DOHH2 (cell line): Measurements from ENCODE around the gene CPED1.

Source experiments
- H3F3A ChIP-seq: fragments of 200-600 bp; sonication (generic), shearing (Covaris generic); 2 replicates; pipeline ENCODE4 v1.6.0; 2016; ENCODE audit warnings: antibody characterized with exemption, mild to moderate bottlenecking; ENCODE audit not compliant: control insufficient read depth, insufficient read depth
- H3K27ac ChIP-seq: fragments of 200-600 bp; sonication (generic); 2 replicates; pipeline ENCODE4 v1.5.1; 2014; ENCODE audit warnings: low read depth, mild to moderate bottlenecking, low read length, moderate library complexity
- H3K27me3 ChIP-seq: fragments of 200-600 bp; sonication (generic); 2 replicates; pipeline ENCODE4 v1.6.1; 2014; ENCODE audit warnings: mild to moderate bottlenecking, low read length, mixed read lengths; ENCODE audit not compliant: control insufficient read depth
- H3K36me3 ChIP-seq: fragments of 200-600 bp; sonication (generic); 2 replicates; pipeline ENCODE4 v1.6.1; 2014; ENCODE audit warnings: mild to moderate bottlenecking, low read length, moderate library complexity, mixed read lengths; ENCODE audit not compliant: control insufficient read depth
- H3K4me1 ChIP-seq: fragments of 200-600 bp; sonication (generic); 2 replicates; pipeline ENCODE4 v1.6.1; 2014; ENCODE audit warnings: mild to moderate bottlenecking, low read length, mixed read lengths; ENCODE audit not compliant: control insufficient read depth
- H3K4me2 ChIP-seq: fragments of 200-600 bp; sonication (generic); 2 replicates; pipeline ENCODE4 v1.6.0; 2014; ENCODE audit warnings: mild to moderate bottlenecking, low read length, moderate library complexity
- H3K4me3 ChIP-seq: fragments of 200-600 bp; sonication (generic); 2 replicates; pipeline ENCODE4 v1.5.1; 2014; ENCODE audit warnings: mild to moderate bottlenecking, low read length, mixed read lengths
- H3K79me2 ChIP-seq: fragments of 200-600 bp; sonication (generic); 2 replicates; pipeline ENCODE4 v1.6.1; 2014; ENCODE audit warnings: mild to moderate bottlenecking, low read length, mixed read lengths; ENCODE audit not compliant: control insufficient read depth
- H3K9me2 ChIP-seq: fragments of 200-600 bp; sonication (generic); replicated peaks from 2 replicates; pipeline ENCODE4 v1.6.1; 2014; ENCODE audit warnings: mild to moderate bottlenecking, low read length, mixed read lengths; ENCODE audit not compliant: control insufficient read depth
- H3K9me3 ChIP-seq: fragments of 200-600 bp; sonication (generic); 2 replicates; pipeline ENCODE4 v1.6.1; 2014; ENCODE audit warnings: antibody characterized with exemption, low read length, mixed read lengths; ENCODE audit not compliant: control insufficient read depth, insufficient read depth
- H4K20me1 ChIP-seq: fragments of 200-600 bp; sonication (generic); 2 replicates; pipeline ENCODE4 v1.6.0; 2014; ENCODE audit warnings: low read depth, mild to moderate bottlenecking, antibody characterized with exemption, low read length, moderate library complexity; ENCODE audit not compliant: control insufficient read depth, insufficient read depth
- CTCF ChIP-seq: fragments of 200-600 bp; sonication (generic); IDR thresholded peaks from one replicate; pipeline ENCODE4 v1.5.1; 2014; ENCODE audit warnings: antibody characterized with exemption, mild to moderate bottlenecking, low read depth, low read length; ENCODE audit not compliant: poor library complexity, severe bottlenecking
- EZH2phosphoT487 ChIP-seq: fragments of 200-600 bp; sonication (generic); IDR thresholded peaks from 2 replicates; pipeline ENCODE4 v1.6.1; 2017; ENCODE audit warnings: borderline replicate concordance, mild to moderate bottlenecking, antibody characterized with exemption, low read length, moderate library complexity, mixed read lengths

Gene CPED1

DNA sequence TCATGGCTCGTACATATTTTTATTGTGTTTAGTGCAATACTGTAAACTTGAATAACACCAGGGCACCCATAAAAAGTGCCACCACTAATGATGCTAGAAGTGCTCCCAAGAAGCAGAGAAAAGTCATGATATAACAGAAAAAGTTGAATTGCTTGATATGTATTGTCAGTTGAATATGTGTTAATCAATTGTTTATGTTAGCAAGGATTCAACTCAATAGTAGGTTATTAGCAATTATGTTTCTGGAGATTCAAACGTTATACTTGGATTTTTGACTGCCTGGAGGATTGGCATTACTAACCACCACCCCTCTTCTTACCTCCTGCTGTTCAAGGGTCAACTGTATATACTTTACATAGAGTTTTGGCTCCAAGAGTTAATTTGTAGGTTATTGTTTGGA lies 168.3 kb downstream of the CPED1 start:
- Histone ChIP-seq H3K36me3 (no peaks in the 10 kb centered on the region), H4K20me1 (no peaks in the 10 kb centered on the region), H3K27me3 (no peaks in the 10 kb centered on the region), H3K4me2 (no peak overlapping the region), H3K9me2 (no peaks in the 10 kb centered on the region), H3K9me3 (no peaks in the 10 kb centered on the region), H3K27ac (no peak overlapping the region), H3K79me2 (no peaks in the 10 kb centered on the region), H3K4me1 (no peaks in the 10 kb centered on the region), H3F3A (no peaks in the 10 kb centered on the region), H3K4me3 (no peak overlapping the region)
- TF ChIP-seq CTCF (no peak), EZH2phosphoT487 (no peak)

DNA sequence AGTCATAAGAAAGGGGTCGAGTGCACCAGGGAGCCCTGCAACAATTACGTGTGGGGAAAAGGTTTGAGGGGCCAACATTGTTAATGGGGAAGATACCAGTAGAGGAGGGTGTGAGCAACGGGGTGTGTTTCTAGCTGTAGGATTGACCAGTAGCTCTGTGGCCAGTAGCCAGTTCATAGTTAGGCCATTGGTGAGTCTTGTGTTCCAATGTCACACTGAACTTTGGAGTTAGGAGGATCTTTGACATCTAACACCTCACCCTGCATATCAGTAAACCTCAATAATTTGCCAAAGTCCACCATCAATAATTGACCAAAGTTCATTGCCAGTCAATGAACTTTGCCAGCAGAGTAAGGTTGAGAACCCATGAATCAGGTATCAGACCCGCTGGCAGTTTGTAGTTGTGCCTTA lies 168.8 kb downstream of the CPED1 start:
- Histone ChIP-seq H3K4me2 (no peak overlapping the region), H3K36me3 (no peaks in the 10 kb centered on the region), H3K27ac (no peak overlapping the region), H4K20me1 (no peaks in the 10 kb centered on the region), H3K9me2 (no peaks in the 10 kb centered on the region), H3F3A (no peaks in the 10 kb centered on the region), H3K9me3 (no peaks in the 10 kb centered on the region), H3K79me2 (no peaks in the 10 kb centered on the region), H3K27me3 (no peaks in the 10 kb centered on the region), H3K4me3 (no peak overlapping the region), H3K4me1 (no peaks in the 10 kb centered on the region)
- TF ChIP-seq EZH2phosphoT487 (no peak), CTCF (no peak)

DNA sequence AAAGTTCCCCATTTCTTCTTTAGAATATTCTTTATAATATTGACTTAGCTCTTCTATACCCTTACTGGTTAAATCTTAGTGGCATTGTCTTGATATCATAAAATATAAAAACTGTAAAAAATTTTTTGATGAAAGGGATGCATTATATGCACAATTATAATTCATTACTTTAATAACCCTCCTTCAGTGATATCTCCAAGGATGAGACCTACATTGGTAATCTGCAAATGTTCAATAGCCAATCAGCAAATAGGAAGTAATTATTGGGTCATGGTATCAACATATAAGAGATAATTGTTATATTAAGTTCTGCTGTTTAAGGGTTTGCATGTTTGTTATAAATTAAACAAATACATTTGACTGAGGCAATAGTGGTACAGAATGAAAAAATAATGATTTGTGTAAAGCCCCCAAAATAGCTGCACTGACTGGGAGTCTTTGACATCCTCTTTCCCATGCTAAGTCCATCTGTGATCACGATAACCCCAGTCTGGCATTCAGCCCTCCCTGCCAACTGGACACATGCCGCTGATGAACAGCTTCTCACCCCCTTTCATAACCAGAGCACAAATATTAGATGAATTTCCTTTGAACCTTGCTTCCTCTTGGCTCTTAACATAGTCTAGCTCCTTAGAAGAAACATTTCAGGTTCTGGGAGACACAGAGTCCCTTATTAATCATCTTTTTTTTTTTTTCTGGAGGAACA lies 169.5 kb downstream of the CPED1 start:
- TF ChIP-seq CTCF (no peak), EZH2phosphoT487 (no peak)

More for the DNA sequence above, 169.5 kb downstream of the CPED1 start:
- Histone ChIP-seq H3K27me3 (no peaks in the 10 kb centered on the region), H3F3A (no peaks in the 10 kb centered on the region), H3K9me3 (no peaks in the 10 kb centered on the region), H3K79me2 (no peaks in the 10 kb centered on the region), H4K20me1 (no peaks in the 10 kb centered on the region), H3K27ac (no peak overlapping the region), H3K9me2 (no peaks in the 10 kb centered on the region), H3K4me2 (no peak overlapping the region), H3K36me3 (no peaks in the 10 kb centered on the region), H3K4me3 (no peak overlapping the region), H3K4me1 (peaks cover 3% of the 10 kb centered on the region)
